Measurements from ENCODE around the gene SLC16A5.

SLC16A5 gene

GRCh38 chr17:75153780-75154194 lies 66.0 kb downstream of the SLC16A5 start:
- DNase-seq (ENCODE audit: insufficient read length, low spot score) (no peak), FAIRE-seq (no peak)
- no peak for TF ChIP-seq POLR2AphosphoS5 (IDR thresholded peaks at IDR 0.05; ENCODE audit: low read depth, low read length)
- TF ChIP-seq TAF1 (IDR thresholded peaks at IDR 0.05; ENCODE audit: low read depth, low read length), result no peak
- no peak for TF ChIP-seq POU2F2 (IDR thresholded peaks at IDR 0.05; ENCODE audit: low read depth, low read length)
- no peak for TF ChIP-seq PAX5 (IDR thresholded peaks at IDR 0.05; ENCODE audit: insufficient read depth, low read length, severe bottlenecking)
- no peak for TF ChIP-seq POLR2A (IDR thresholded peaks at IDR 0.05; ENCODE audit: low read depth, low read length)
- TF ChIP-seq SPI1 (IDR thresholded peaks at IDR 0.05; ENCODE audit: low read depth, low read length), result no peak

GRCh38 chr17:75154195-75155106 lies 66.7 kb downstream of the SLC16A5 start, which contains the start of gene JPT1:
TSS of gene JPT1 (minus strand) at chr17:75154512. CDS start at chr17:75154397, 115 bp downstream.
- DNase-seq (ENCODE audit: insufficient read length, low spot score) (peak; percentile 91), FAIRE-seq (peak; percentile 99)
- peak; percentile 100 for TF ChIP-seq POLR2AphosphoS5 (IDR thresholded peaks at IDR 0.05; ENCODE audit: low read depth, low read length)
- peak; percentile 81 for TF ChIP-seq TAF1 (IDR thresholded peaks at IDR 0.05; ENCODE audit: low read depth, low read length)
- TF ChIP-seq POU2F2 (IDR thresholded peaks at IDR 0.05; ENCODE audit: low read depth, low read length), result peak; percentile 92
- no peak for TF ChIP-seq PAX5 (IDR thresholded peaks at IDR 0.05; ENCODE audit: insufficient read depth, low read length, severe bottlenecking)
- TF ChIP-seq SPI1 (IDR thresholded peaks at IDR 0.05; ENCODE audit: low read depth, low read length), result 0 out of 2 replicates have a peak, but pooled peaks have one; percentile 6
- peak; percentile 100 for TF ChIP-seq POLR2A (IDR thresholded peaks at IDR 0.05; ENCODE audit: low read depth, low read length)

- FAIRE-seq, result no peak
- DNase-seq (ENCODE audit: insufficient read length, low spot score), result no peak
These were observed 67.4 kb downstream of the SLC16A5 start for GRCh38 chr17:75155191-75155601.

More at GRCh38 chr17:75155191-75155601, 67.4 kb downstream of the SLC16A5 start:
- no peak for TF ChIP-seq POU2F2 (IDR thresholded peaks at IDR 0.05; ENCODE audit: low read depth, low read length)
- no peak for TF ChIP-seq TAF1 (IDR thresholded peaks at IDR 0.05; ENCODE audit: low read depth, low read length)
- TF ChIP-seq POLR2A (IDR thresholded peaks at IDR 0.05; ENCODE audit: low read depth, low read length), result no peak
- TF ChIP-seq SPI1 (IDR thresholded peaks at IDR 0.05; ENCODE audit: low read depth, low read length), result no peak
- no peak for TF ChIP-seq PAX5 (IDR thresholded peaks at IDR 0.05; ENCODE audit: insufficient read depth, low read length, severe bottlenecking)
- no peak for TF ChIP-seq POLR2AphosphoS5 (IDR thresholded peaks at IDR 0.05; ENCODE audit: low read depth, low read length)
